K562 (cell line): Measurements from ENCODE around the gene CEP19. TPM values are rescaled to one million over a fixed set of nuclear protein-coding genes. Genes with fewer than 3 reads are reported as not detected.

Source experiments
- BMI1 ChIP-seq: fragments of 150-350 bp; IDR thresholded peaks from 2 replicates; pipeline ENCODE4 v1.6.1; 2014; ENCODE audit warnings: low read length
- BRD9 ChIP-seq: fragments of 450-650 bp; IDR thresholded peaks from 2 replicates; pipeline ENCODE4 v1.6.1; 2018; ENCODE audit warnings: low read depth; ENCODE audit not compliant: partially characterized antibody
- CBX3 ChIP-seq, 2 experiments: IDR thresholded peaks; 1 replicate in 1 of 2; 2 replicates in 1 of 2; pipeline ENCODE4 v1.6.1; 2012; ENCODE audit warnings: inconsistent platforms in 2 of 2, low read length in 2 of 2, borderline replicate concordance in 1 of 2, control low read depth in 1 of 2
- CTBP1 ChIP-seq: fragments of 450-650 bp; IDR thresholded peaks from 2 replicates; pipeline ENCODE4 v1.6.1; 2016; ENCODE audit warnings: borderline replicate concordance
- FOS ChIP-seq: IDR thresholded peaks from 3 replicates; pipeline ENCODE4 v1.6.1; 2011; ENCODE audit not compliant: insufficient read length; ENCODE audit errors: extremely low read depth
- FUS ChIP-seq: fragments of 200-400 bp; formaldehyde crosslinking; optimal IDR thresholded peaks from 2 replicates; pipeline ENCODE3; 2017; ENCODE audit warnings: low read depth, low read length
- HIVEP1 ChIP-seq: fragments of 250-450 bp; sonication (Bioruptor Pico); IDR thresholded peaks from 2 replicates; pipeline ENCODE4 v1.4.0; 2020; ENCODE audit warnings: mild to moderate bottlenecking
- HMGN3 ChIP-seq: IDR thresholded peaks from 2 replicates; pipeline ENCODE4 v1.6.1; 2011; ENCODE audit warnings: borderline replicate concordance, low read depth, mild to moderate bottlenecking, mixed read lengths, low read length; ENCODE audit not compliant: insufficient read length; ENCODE audit errors: extremely low read depth
- L3MBTL2 ChIP-seq: fragments of 450-650 bp; IDR thresholded peaks from 2 replicates; pipeline ENCODE4 v1.6.1; 2016; ENCODE audit warnings: mild to moderate bottlenecking, moderate library complexity
- MAFG ChIP-seq: fragments of 450-650 bp; conservative IDR thresholded peaks from 2 replicates; pipeline ENCODE4 v1.6.1; 2016; ENCODE audit warnings: missing genetic modification characterization, missing compliant biosample characterization
- NCOA6 ChIP-seq: fragments of 450-650 bp; IDR thresholded peaks from 2 replicates; pipeline ENCODE4 v1.6.1; 2017; ENCODE audit warnings: mild to moderate bottlenecking
- NFATC3 ChIP-seq: fragments of 450-650 bp; IDR thresholded peaks from 2 replicates; pipeline ENCODE4 v1.6.1; 2017; ENCODE audit warnings: mild to moderate bottlenecking
- PCBP2 ChIP-seq: fragments of 200-400 bp; formaldehyde crosslinking; IDR thresholded peaks from 2 replicates; pipeline ENCODE4 v1.6.1; 2018; ENCODE audit warnings: low read length, low read depth, mild to moderate bottlenecking, moderate library complexity; ENCODE audit not compliant: poor library complexity, severe bottlenecking
- TRIM28 ChIP-seq: fragments of 450-650 bp; IDR thresholded peaks from 2 replicates; pipeline ENCODE4 v1.6.1; 2017
- XRCC3 ChIP-seq: fragments of 450-650 bp; IDR thresholded peaks from 2 replicates; pipeline ENCODE4 v1.6.1; 2017; ENCODE audit warnings: mild to moderate bottlenecking, moderate library complexity
- ZKSCAN1 ChIP-seq: fragments of 150-350 bp; IDR thresholded peaks from 2 replicates; pipeline ENCODE4 v1.6.1; 2016; ENCODE audit warnings: low read depth, low read length
- ZNF143 ChIP-seq: sonication (generic); formaldehyde crosslinking; IDR thresholded peaks from 2 replicates; pipeline ENCODE4 v1.9.0; 2022; ENCODE audit warnings: mild to moderate bottlenecking, missing genetic modification reagents
- ZNF316 ChIP-seq: fragments of 450-650 bp; IDR thresholded peaks from 2 replicates; pipeline ENCODE4 v1.6.1; 2016
- ZNF586 ChIP-seq: fragments of 450-650 bp; formaldehyde crosslinking; conservative IDR thresholded peaks from 2 replicates; pipeline ENCODE4 v1.4.0; 2020; ENCODE audit warnings: mild to moderate bottlenecking, moderate library complexity
- ZNF785 ChIP-seq: fragments of 250-450 bp; sonication (Bioruptor Pico); IDR thresholded peaks from 2 replicates; pipeline ENCODE4 v1.4.0; 2020; ENCODE audit warnings: mild to moderate bottlenecking
- polyA plus RNA-seq, 8 experiments: library from polyadenylated mRNA; depleted of rRNA in 4 of 8; stranded (reverse) in 5 of 8; unstranded in 3 of 8; fragments of >200 nt; fragmentation: Nextera tagmentation in 2 of 8; fragmentation: Illumina TruSeq in 1 of 8; extraction: Ambion mirVana in 2 of 8; extraction: Trizol in 1 of 8; gene quantifications; 2 replicates each; pipeline versions ENCODE4 v1.2.1 to v1.2.3, GENCODE V29; 2011 to 2014; ENCODE audit warnings: inconsistent platforms in 1 of 8, missing spikeins in 1 of 8
- total RNA-seq, 7 experiments: library from RNA; depleted of rRNA in 6 of 7; stranded (reverse); fragments of >200 nt in 6 of 7; fragmentation: Illumina TruSeq in 2 of 7; extraction: Trizol in 2 of 7; gene quantifications; 2 replicates each; pipeline versions ENCODE4 v1.2.1 to v1.2.3, GENCODE V29; 2011 to 2021; ENCODE audit warnings: low replicate concordance in 1 of 7
- TF ChIP-seq, protein P1 (sequence below): fragments of 150-350 bp; IDR thresholded peaks from 2 replicates; pipeline ENCODE4 v1.6.1; 2014; ENCODE audit warnings: low read depth, mild to moderate bottlenecking, low read length, borderline replicate concordance
- TF ChIP-seq, protein P2 (sequence below): fragments of 450-650 bp; IDR thresholded peaks from 2 replicates; pipeline ENCODE4 v1.6.1; 2016; ENCODE audit warnings: antibody characterized with exemption
- TF ChIP-seq, protein P3 (sequence below): fragments of 250-450 bp; sonication (Bioruptor Pico); IDR thresholded peaks from 2 replicates; pipeline ENCODE4 v1.5.0; 2021
- TF ChIP-seq, protein P4 (sequence below): fragments of 450-650 bp; conservative IDR thresholded peaks from 2 replicates; pipeline ENCODE4 v1.6.1; 2016; ENCODE audit warnings: missing genetic modification characterization, low read depth, mild to moderate bottlenecking, control low read depth, missing compliant biosample characterization

Gene CEP19
- total and polyA plus RNA-seq, 9 of the 15 experiments (the other 6 are each of a cell fraction or from before 2014, with no cell fraction given), result 2.5 to 4.5 (median 3.7) TPM

DNA sequence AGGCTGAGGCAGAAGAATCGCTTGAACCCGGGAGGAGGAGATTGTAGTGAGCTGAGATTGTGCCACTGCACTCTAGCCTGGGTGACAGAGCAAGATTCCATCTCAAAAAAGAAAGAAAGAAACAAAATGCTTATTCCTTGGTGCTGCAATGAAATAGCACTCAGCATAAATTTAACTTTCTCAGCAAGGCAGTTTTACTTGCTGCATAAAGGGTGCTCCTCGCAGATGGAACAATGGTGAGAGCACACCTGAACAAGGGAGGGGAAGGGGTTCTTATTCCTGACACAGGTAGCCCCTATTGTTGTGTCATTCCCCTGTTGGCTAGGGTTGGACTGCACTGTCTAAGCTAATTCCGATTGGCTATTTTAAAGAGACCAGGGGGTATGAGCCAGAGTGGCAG is 44.7 kb upstream of the CEP19 start (continued):
- TF ChIP-seq, protein P1, sequence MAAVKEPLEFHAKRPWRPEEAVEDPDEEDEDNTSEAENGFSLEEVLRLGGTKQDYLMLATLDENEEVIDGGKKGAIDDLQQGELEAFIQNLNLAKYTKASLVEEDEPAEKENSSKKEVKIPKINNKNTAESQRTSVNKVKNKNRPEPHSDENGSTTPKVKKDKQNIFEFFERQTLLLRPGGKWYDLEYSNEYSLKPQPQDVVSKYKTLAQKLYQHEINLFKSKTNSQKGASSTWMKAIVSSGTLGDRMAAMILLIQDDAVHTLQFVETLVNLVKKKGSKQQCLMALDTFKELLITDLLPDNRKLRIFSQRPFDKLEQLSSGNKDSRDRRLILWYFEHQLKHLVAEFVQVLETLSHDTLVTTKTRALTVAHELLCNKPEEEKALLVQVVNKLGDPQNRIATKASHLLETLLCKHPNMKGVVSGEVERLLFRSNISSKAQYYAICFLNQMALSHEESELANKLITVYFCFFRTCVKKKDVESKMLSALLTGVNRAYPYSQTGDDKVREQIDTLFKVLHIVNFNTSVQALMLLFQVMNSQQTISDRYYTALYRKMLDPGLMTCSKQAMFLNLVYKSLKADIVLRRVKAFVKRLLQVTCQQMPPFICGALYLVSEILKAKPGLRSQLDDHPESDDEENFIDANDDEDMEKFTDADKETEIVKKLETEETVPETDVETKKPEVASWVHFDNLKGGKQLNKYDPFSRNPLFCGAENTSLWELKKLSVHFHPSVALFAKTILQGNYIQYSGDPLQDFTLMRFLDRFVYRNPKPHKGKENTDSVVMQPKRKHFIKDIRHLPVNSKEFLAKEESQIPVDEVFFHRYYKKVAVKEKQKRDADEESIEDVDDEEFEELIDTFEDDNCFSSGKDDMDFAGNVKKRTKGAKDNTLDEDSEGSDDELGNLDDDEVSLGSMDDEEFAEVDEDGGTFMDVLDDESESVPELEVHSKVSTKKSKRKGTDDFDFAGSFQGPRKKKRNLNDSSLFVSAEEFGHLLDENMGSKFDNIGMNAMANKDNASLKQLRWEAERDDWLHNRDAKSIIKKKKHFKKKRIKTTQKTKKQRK, result no peak
- TF ChIP-seq CBX3 (IDR thresholded peaks at IDR 0.05; ENCODE audit: borderline replicate concordance in 1 of 2, low read length in 2 of 2) (peak in 1 of 2 experiments; percentile 99; a peak in 2 of 3 replicates), XRCC3 (peak; percentile 90), FUS (no peak), HIVEP1 (no peak), HMGN3 (no peak), BMI1 (no peak), ZNF785 (CRISPR knock-in tag) (no peak), ZKSCAN1 (no peak), FOS (no peak), ZNF316 (0 out of 2 replicates have a peak, but pooled peaks have one; percentile 5), L3MBTL2 (no peak), CTBP1 (no peak), NFATC3 (no peak), NCOA6 (no peak), PCBP2 (no peak), TRIM28 (peak; percentile 94), ZNF586 (CRISPR knock-in tag) (no peak), MAFG (no peak), ZNF143 (CRISPR knock-in tag) (no peak), BRD9 (no peak)
- TF ChIP-seq, protein P2, sequence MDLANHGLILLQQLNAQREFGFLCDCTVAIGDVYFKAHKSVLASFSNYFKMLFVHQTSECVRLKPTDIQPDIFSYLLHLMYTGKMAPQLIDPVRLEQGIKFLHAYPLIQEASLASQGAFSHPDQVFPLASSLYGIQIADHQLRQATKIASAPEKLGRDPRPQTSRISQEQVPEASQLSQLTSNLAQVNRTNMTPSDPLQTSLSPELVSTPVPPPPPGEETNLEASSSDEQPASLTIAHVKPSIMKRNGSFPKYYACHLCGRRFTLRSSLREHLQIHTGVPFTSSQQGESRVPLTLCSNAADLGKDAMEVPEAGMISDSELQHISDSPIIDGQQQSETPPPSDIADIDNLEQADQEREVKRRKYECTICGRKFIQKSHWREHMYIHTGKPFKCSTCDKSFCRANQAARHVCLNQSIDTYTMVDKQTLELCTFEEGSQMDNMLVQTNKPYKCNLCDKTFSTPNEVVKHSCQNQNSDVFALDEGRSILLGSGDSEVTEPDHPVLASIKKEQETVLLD, result no peak
- TF ChIP-seq, protein P3, sequence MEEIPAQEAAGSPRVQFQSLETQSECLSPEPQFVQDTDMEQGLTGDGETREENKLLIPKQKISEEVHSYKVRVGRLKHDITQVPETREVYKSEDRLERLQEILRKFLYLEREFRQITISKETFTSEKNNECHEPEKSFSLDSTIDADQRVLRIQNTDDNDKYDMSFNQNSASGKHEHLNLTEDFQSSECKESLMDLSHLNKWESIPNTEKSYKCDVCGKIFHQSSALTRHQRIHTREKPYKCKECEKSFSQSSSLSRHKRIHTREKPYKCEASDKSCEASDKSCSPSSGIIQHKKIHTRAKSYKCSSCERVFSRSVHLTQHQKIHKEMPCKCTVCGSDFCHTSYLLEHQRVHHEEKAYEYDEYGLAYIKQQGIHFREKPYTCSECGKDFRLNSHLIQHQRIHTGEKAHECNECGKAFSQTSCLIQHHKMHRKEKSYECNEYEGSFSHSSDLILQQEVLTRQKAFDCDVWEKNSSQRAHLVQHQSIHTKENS, result no peak
- TF ChIP-seq, protein P4, sequence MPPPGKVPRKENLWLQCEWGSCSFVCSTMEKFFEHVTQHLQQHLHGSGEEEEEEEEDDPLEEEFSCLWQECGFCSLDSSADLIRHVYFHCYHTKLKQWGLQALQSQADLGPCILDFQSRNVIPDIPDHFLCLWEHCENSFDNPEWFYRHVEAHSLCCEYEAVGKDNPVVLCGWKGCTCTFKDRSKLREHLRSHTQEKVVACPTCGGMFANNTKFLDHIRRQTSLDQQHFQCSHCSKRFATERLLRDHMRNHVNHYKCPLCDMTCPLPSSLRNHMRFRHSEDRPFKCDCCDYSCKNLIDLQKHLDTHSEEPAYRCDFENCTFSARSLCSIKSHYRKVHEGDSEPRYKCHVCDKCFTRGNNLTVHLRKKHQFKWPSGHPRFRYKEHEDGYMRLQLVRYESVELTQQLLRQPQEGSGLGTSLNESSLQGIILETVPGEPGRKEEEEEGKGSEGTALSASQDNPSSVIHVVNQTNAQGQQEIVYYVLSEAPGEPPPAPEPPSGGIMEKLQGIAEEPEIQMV (tag), result no peak
